Vagina (tissue), 2 donors: Measurements from ENCODE around the gene FGF2. TPM values are rescaled to one million over a fixed set of nuclear protein-coding genes. Genes with fewer than 3 reads are reported as not detected.

Source experiments
- DNase-seq, 2 donors: peaks; one replicate each; pipeline ENCODE4 v3.0.0-alpha.2; 2017; ENCODE audit errors: extremely low spot score in 2 of 2
- H3K27ac ChIP-seq: fragments of 200-600 bp; sonication (generic); one replicate; pipeline ENCODE4 v1.5.1; 2019
- H3K27me3 ChIP-seq: fragments of 200-600 bp; sonication (generic); one replicate; pipeline ENCODE4 v1.5.1; 2019
- H3K36me3 ChIP-seq, 2 donors: fragments of 200-600 bp; sonication (generic); one replicate each; pipeline ENCODE4 v1.5.1; 2017 to 2019
- H3K4me1 ChIP-seq: fragments of 200-600 bp; sonication (generic); one replicate; pipeline ENCODE4 v1.5.1; 2019
- H3K4me3 ChIP-seq, 2 donors: fragments of 200-600 bp; sonication (generic); 1 replicate in 1 of 2; 2 replicates in 1 of 2; pipeline ENCODE4 v1.5.1; 2016 to 2019
- H3K9me3 ChIP-seq: fragments of 200-600 bp; sonication (generic); one replicate; pipeline ENCODE4 v1.5.1; 2019
- CTCF ChIP-seq, 3 experiments: fragments of 450-650 bp in 2 of 3; fragments of 200-600 bp in 1 of 3; sonication (generic) in 1 of 3; IDR thresholded peaks; one replicate each; pipeline ENCODE4 v1.5.1; 2017 to 2019; ENCODE audit warnings: antibody characterized with exemption in 3 of 3, mild to moderate bottlenecking in 2 of 3, moderate library complexity in 2 of 3
- POLR2A ChIP-seq, 2 donors: fragments of 450-650 bp; IDR thresholded peaks; one replicate each; pipeline ENCODE4 v1.6.1; 2017; ENCODE audit warnings: antibody characterized with exemption in 2 of 2, mild to moderate bottlenecking in 2 of 2, moderate library complexity in 2 of 2
- POLR2AphosphoS5 ChIP-seq, 2 donors: sonication (generic); formaldehyde crosslinking; IDR thresholded peaks; one replicate each; pipeline ENCODE4 v1.9.0; 2017; ENCODE audit warnings: antibody characterized with exemption in 2 of 2, mild to moderate bottlenecking in 2 of 2, low read depth in 1 of 2; ENCODE audit not compliant: insufficient read depth in 1 of 2
- intact Hi-C: fragments of 100-400 bp; cut with DNase I; formaldehyde crosslinking; loops from one replicate; pipeline ENCODE4 v1.15.1; 2023
- total RNA-seq: library from RNA; depleted of rRNA; stranded (reverse); fragments of >200 nt; gene quantifications from one replicate; pipeline ENCODE4 v1.2.3, GENCODE V29; 2016

FGF2 gene
- total RNA-seq, 1 donor from 2014 or later, result 12.0 TPM

- no peaks in the 10 kb centered on the region for H3K36me3 ChIP-seq
- no peak for DNase-seq
- no peaks in the 10 kb centered on the region for H3K4me1 ChIP-seq
- H3K9me3 ChIP-seq, result no peaks in the 10 kb centered on the region
- H3K27me3 ChIP-seq, result no peaks in the 10 kb centered on the region
- H3K27ac ChIP-seq, result no peak overlapping the region
- TF ChIP-seq POLR2AphosphoS5 (IDR thresholded peaks at IDR 0.05; ENCODE audit: insufficient read depth in 1 of 2, low read depth in 1 of 2) (no peak), POLR2A (IDR thresholded peaks at IDR 0.05) (no peak), CTCF (IDR thresholded peaks at IDR 0.05) (no peak)
- no peak overlapping the region for H3K4me3 ChIP-seq
- intact Hi-C loops, result no loop called here
Measured at GRCh38 chr4:122882857-122883735, 56.5 kb downstream of the FGF2 start.

- no peak for DNase-seq
- Histone ChIP-seq H3K27me3 (no peaks in the 10 kb centered on the region), H3K4me1 (no peaks in the 10 kb centered on the region), H3K4me3 (no peak overlapping the region), H3K9me3 (no peaks in the 10 kb centered on the region), H3K27ac (no peak overlapping the region), H3K36me3 (no peaks in the 10 kb centered on the region)
- no peak for TF ChIP-seq POLR2A (IDR thresholded peaks at IDR 0.05)
- intact Hi-C loops, result no loop called here
Measured at GRCh38 chr4:122884499-122884898, 57.9 kb downstream of the FGF2 start.

- Histone ChIP-seq H3K27me3 (no peaks in the 10 kb centered on the region), H3K4me3 (no peak overlapping the region), H3K27ac (no peak overlapping the region), H3K4me1 (peaks cover 11% of the 10 kb centered on the region), H3K9me3 (no peaks in the 10 kb centered on the region), H3K36me3 (peaks cover 0 to 10% of the 10 kb centered on the region in 2 donors)
- DNase-seq, result no peak
- TF ChIP-seq CTCF (IDR thresholded peaks at IDR 0.05), result no peak
- no peak for TF ChIP-seq POLR2A (IDR thresholded peaks at IDR 0.05)
- no peak for TF ChIP-seq POLR2AphosphoS5 (IDR thresholded peaks at IDR 0.05; ENCODE audit: insufficient read depth in 1 of 2, low read depth in 1 of 2)
- intact Hi-C loops, result no loop called here
Measured at GRCh38 chr4:122889726-122890125, 63.1 kb downstream of the FGF2 start.

GRCh38 chr4:122890147-122890795, 63.6 kb downstream of the FGF2 start:
- H3K27ac ChIP-seq, result no peak overlapping the region
- TF ChIP-seq CTCF (IDR thresholded peaks at IDR 0.05), result no peak
- no peak for TF ChIP-seq POLR2A (IDR thresholded peaks at IDR 0.05)
- TF ChIP-seq POLR2AphosphoS5 (IDR thresholded peaks at IDR 0.05; ENCODE audit: insufficient read depth in 1 of 2, low read depth in 1 of 2), result no peak

GRCh38 chr4:122894827-122895226, 68.2 kb downstream of the FGF2 start:
- Histone ChIP-seq H3K27me3 (no peaks in the 10 kb centered on the region), H3K4me1 (peaks cover 8% of the 10 kb centered on the region), H3K9me3 (no peaks in the 10 kb centered on the region), H3K4me3 (no peak overlapping the region), H3K36me3 (peaks cover 0 to 10% of the 10 kb centered on the region in 2 donors), H3K27ac (no peak overlapping the region)
- intact Hi-C loops, result no loop called here
- DNase-seq, result no peak
- no peak for TF ChIP-seq POLR2AphosphoS5 (IDR thresholded peaks at IDR 0.05; ENCODE audit: insufficient read depth in 1 of 2, low read depth in 1 of 2)
- no peak for TF ChIP-seq CTCF (IDR thresholded peaks at IDR 0.05)
- TF ChIP-seq POLR2A (IDR thresholded peaks at IDR 0.05), result no peak

More at GRCh38 chr4:122890147-122890795, 63.6 kb downstream of the FGF2 start:
- Histone ChIP-seq H3K36me3 (peaks cover 0 to 10% of the 10 kb centered on the region in 2 donors), H3K27me3 (no peaks in the 10 kb centered on the region), H3K4me3 (no peak overlapping the region), H3K9me3 (no peaks in the 10 kb centered on the region), H3K4me1 (peaks cover 11% of the 10 kb centered on the region)
- intact Hi-C loops, result no loop called here
- DNase-seq, result no peak
